Left kidney (tissue), 2 donors: Measurements from ENCODE around the gene HECTD3. TPM values are rescaled to one million over a fixed set of nuclear protein-coding genes. Genes with fewer than 3 reads are reported as not detected.
"Not testable (repeated sequence)": the region's sequence is repeated elsewhere in the genome, so short reads cannot be mapped to it uniquely, and the experiment has no call there.

Experiments used
- DNase-seq: peaks from one replicate; pipeline ENCODE4 v3.0.0-alpha.2; 2013
- polyA plus RNA-seq: library from polyadenylated mRNA; unstranded; fragments of 120-200 nt; gene quantifications from one replicate; pipeline ENCODE4 v1.2.1, GENCODE V29; 2013; ENCODE audit not compliant: insufficient read length

Gene HECTD3
- polyA plus RNA-seq, 1 donor, result 37.1 TPM

- peak; percentile 83 for DNase-seq
Measured at GRCh38 chr1:45014321-45015028, 3.4 kb upstream of the HECTD3 start.

GRCh38 chr1:45013551-45014209, 2.6 kb upstream of the HECTD3 start:
- no peak for DNase-seq

- peak; percentile 35 for DNase-seq
Measured at GRCh38 chr1:45012639-45013278, 1.6 kb upstream of the HECTD3 start.

GRCh38 chr1:45011837-45012638, 914 bp upstream of the HECTD3 start, which contains the start of gene UROD:
Gene UROD, plus strand, starts transcription at chr1:45012254. Its CDS starts 12 bp downstream, at chr1:45012266.
- DNase-seq, result peak; percentile 94

- no peak for DNase-seq
Measured at GRCh38 chr1:45009956-45010854, 919 bp downstream of the HECTD3 start.

GRCh38 chr1:45009296-45009865, 1.7 kb downstream of the HECTD3 start:
- no peak for DNase-seq

DNA sequence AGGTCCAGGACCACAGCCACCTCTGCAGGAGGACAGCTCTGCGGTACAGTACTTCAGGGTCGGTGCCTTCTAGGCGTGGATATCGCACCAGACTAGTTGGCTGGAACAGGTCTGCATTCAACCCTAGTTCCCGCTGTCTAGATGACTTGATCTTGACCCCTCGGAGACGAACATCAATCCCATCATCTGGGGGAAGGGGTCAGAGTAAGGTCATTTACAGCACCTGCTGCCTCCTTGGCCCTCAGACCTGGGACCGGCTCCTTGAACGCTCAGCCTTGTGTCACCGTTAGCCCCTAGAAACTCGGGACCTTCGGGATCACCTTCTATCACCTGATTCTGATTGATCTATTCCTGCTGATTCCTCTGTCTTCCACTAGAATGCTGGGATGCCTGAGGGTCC, 2.6 kb downstream of the HECTD3 start:
- no peak for DNase-seq

- DNase-seq, result no peak
Measured at GRCh38 chr1:45008076-45008475, 3.0 kb downstream of the HECTD3 start.

- DNase-seq, result no peak
Measured at GRCh38 chr1:45007311-45007710, 3.8 kb downstream of the HECTD3 start.

GRCh38 chr1:45005761-45006160, 5.4 kb downstream of the HECTD3 start:
- DNase-seq, result no peak

DNA sequence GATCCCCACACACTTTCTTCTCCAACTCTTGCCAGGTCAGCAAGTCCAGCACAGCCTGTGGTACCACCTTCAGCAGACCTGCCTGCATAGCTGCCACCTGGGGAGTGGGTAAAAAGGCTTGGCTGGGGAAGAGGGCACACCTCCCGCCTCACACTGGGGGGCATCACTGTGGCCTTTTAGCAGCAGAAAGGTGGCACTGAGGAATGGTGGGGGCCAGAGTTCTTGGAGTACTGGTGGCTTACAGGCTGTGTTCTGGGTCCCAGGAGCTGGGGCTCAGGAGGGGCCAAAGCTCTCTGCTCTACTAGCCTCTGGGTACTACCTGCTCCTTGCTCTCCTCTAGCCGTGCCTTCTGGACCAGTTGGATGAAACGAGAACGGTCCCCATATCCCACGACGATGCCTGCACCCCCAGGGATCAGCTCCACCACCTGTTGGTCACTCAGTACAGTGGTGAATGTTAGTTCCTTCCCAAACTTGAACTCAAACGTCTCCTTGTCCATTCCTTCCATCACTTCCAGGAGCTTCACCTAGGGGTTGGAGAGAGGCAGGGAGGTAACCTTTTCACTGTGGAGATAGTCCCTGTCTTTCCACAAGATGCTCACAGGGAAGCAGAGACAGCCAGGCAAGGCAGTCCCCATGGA, 6.7 kb downstream of the HECTD3 start:
- no peak for DNase-seq

- DNase-seq, result no peak
Measured at GRCh38 chr1:45003741-45004140, 7.4 kb downstream of the HECTD3 start.

GRCh38 chr1:45002650-45003645, 8.2 kb downstream of the HECTD3 start:
- no peak for DNase-seq

GRCh38 chr1:45001576-45001975, 9.5 kb downstream of the HECTD3 start:
- DNase-seq, result not testable (repeated sequence)

DNA sequence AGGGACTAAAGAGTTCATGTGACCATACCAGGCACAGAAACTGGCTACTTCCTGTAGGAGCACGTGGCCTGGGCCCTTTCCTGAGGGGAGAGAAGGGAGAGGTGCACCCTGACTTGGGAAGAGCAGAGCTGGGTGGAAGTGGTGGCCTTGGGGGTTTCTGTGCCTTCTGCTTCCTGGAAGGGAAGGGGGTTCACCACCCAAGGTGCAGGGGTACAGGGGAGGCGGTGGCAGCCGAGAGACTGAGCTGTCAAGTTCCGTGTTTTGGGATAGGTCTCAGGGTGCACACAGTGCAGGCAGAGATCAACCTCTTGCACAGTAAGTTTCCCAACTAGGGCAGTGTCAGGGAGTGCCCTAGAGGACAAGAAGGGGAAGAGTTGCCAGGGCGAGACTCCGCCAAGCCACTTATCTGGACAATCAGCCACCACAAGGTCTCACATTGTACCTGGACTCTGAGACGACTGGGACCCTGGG, 10.1 kb downstream of the HECTD3 start:
- no peak for DNase-seq

DNA sequence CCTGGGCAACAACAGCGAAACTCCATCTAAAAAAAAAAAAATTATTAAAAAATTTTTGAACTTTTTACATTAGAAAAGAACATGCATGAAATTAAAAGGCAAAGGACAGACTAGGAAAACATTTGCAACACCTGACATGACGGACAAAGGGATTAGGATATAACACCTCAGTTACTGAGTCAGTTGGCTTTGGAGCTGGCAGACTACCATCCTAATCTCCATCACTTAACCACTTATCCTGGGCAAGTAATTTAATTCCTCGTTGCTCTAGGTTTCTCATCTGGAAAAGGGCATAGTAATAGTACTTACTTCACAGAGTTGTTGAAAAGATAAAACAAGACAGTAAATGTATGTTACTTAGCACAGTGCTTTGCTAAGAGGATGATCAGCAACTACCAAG, 11.9 kb downstream of the HECTD3 start:
- DNase-seq, result no peak

DNA sequence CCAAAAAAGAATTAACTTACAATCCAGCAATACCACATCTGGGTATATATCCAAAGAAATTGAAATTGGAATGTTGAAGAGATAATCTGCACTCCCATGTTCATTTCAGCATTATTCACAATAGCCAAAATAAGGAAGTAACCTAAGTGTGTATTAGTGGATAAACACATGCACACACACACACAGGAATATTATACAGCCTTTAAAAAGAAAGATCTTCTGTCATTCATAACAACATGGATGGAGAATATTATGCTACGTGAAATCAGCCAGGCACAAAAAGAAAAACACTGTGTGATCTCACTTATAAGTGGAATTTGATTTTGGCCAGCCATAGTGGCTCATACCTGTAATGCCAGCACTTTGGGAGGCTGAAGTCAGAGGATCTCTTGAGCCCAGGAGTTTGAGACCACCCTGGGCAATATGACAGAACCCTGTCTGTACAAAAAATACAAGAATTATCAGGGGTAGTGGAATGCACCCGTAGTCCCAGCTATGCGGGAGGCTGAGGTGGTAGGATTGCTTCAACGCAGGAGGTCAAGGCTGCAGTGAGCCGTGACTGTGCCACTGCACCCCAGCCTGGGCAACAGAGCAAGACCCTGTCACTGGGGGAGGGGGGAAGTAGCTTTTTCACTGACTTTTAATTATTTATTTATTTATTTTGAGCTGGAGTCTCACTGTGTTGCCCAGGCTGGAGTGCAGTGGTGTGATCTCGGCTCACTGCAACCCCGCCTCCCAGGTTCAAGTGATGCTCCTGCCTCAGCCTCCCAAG, 15.5 kb downstream of the HECTD3 start:
- no peak for DNase-seq

GRCh38 chr1:44994309-44994898, 16.7 kb downstream of the HECTD3 start:
- no peak for DNase-seq
